GM12878 (cell line): Measurements from ENCODE around the gene SSBP4. TPM values are rescaled to one million over a fixed set of nuclear protein-coding genes. Genes with fewer than 3 reads are reported as not detected.
"Not testable (repeated sequence)": the region's sequence is repeated elsewhere in the genome, so short reads cannot be mapped to it uniquely, and the experiment has no call there.

Source experiments
- ATAC-seq: fragments of 200-7000 bp; cut with Tn5 transposase; 3 replicates; pipeline ENCODE4 v1.9.1; 2020; ENCODE audit warnings: mild to moderate bottlenecking, moderate library complexity
- BruUV-seq: library from RNA; stranded (reverse); fragments of 400-500 nt; replicated peaks from 2 replicates; lab custom pipeline; 2021; lab: Mats Ljungman, UMichigan
- CTCF ChIA-PET: fragments of 300-600 bp; sonication (Branson Sonifier 250); formaldehyde crosslinking; extraction: SDS; loops from one replicate; lab custom pipeline; 2021; ENCODE audit warnings: inconsistent platforms; lab: Yijun Ruan, JAX
- POLR2A ChIA-PET: fragments of 350-600 bp; formaldehyde crosslinking; extraction: SDS; loops from one replicate; lab custom pipeline; 2021; ENCODE audit warnings: inconsistent platforms; lab: Charles Lee
- RAD21 ChIA-PET: fragments of 300-600 bp; sonication (Branson Sonifier 250); formaldehyde crosslinking; loops from one replicate; lab custom pipeline; 2023; ENCODE audit warnings: antibody characterized with exemption; ENCODE audit not compliant: unreplicated experiment; lab: Charles Lee
- SMC1A ChIA-PET: fragments of 300-600 bp; sonication (Branson Sonifier 250); formaldehyde crosslinking; loops from one replicate; lab custom pipeline; 2023; ENCODE audit not compliant: unreplicated experiment, uncharacterized antibody; lab: Charles Lee
- DNase-seq: peaks from one replicate; pipeline ENCODE4 v3.0.0-alpha.2; 2011; ENCODE audit warnings: low read depth, low spot score
- FAIRE-seq: peaks from 3 replicates; lab custom pipeline; 2011; peaks lifted over from hg19 to GRCh38; lab: Jason Lieb, UNC
- H2AFZ ChIP-seq: 2 replicates; pipeline ENCODE4 v1.6.0; 2011; ENCODE audit warnings: low read depth, low read length, control low read depth; ENCODE audit not compliant: control insufficient read depth
- H3K27ac ChIP-seq: 2 replicates; pipeline ENCODE4 v1.5.1; 2011; ENCODE audit warnings: control low read depth; ENCODE audit not compliant: control insufficient read depth, insufficient read depth
- H3K27me3 ChIP-seq, 2 experiments: replicated peaks in 1 of 2; 2 replicates each; pipeline versions ENCODE4 v1.6.0 to v1.6.1; 2011; ENCODE audit warnings: low read length in 1 of 2; ENCODE audit not compliant: control insufficient read depth in 2 of 2, insufficient read depth in 2 of 2
- H3K36me3 ChIP-seq, 2 experiments: 2 replicates each; pipeline ENCODE4 v1.5.1; 2011; ENCODE audit warnings: low read length in 1 of 2; ENCODE audit not compliant: control insufficient read depth in 2 of 2, insufficient read depth in 2 of 2
- H3K4me1 ChIP-seq: 2 replicates; pipeline ENCODE4 v1.6.1; 2011; ENCODE audit warnings: mild to moderate bottlenecking, low read length, moderate library complexity, mixed read lengths; ENCODE audit not compliant: control insufficient read depth, insufficient read depth
- H3K4me2 ChIP-seq: 2 replicates; pipeline ENCODE4 v1.6.0; 2011; ENCODE audit warnings: control low read depth; ENCODE audit not compliant: control insufficient read depth, insufficient read depth
- H3K4me3 ChIP-seq: fragments of 200-600 bp; sonication (generic); 2 replicates; pipeline ENCODE4 v1.5.1; 2016
- H3K79me2 ChIP-seq: 2 replicates; pipeline ENCODE4 v1.6.0; 2011; ENCODE audit warnings: low read length; ENCODE audit not compliant: control insufficient read depth, insufficient read depth
- H3K9ac ChIP-seq: 2 replicates; pipeline ENCODE4 v1.8.0; 2011; ENCODE audit warnings: low read length, control low read depth, mixed read lengths; ENCODE audit not compliant: control insufficient read depth, insufficient read depth
- H3K9me3 ChIP-seq: replicated peaks from 3 replicates; pipeline ENCODE4 v1.5.1; 2011; ENCODE audit warnings: mild to moderate bottlenecking, low read length; ENCODE audit not compliant: control insufficient read depth, insufficient read depth
- H4K20me1 ChIP-seq: 2 replicates; pipeline ENCODE4 v1.6.0; 2011; ENCODE audit not compliant: control insufficient read depth, insufficient read depth
- ATF7 ChIP-seq: fragments of 450-650 bp; IDR thresholded peaks from 2 replicates; pipeline ENCODE4 v1.6.1; 2016; ENCODE audit warnings: low read depth, mild to moderate bottlenecking
- MLLT1 ChIP-seq: fragments of 450-650 bp; IDR thresholded peaks from 2 replicates; pipeline ENCODE4 v1.6.1; 2016; ENCODE audit warnings: mild to moderate bottlenecking
- TCF12 ChIP-seq: IDR thresholded peaks from 2 replicates; pipeline ENCODE4 v1.6.1; 2011; ENCODE audit warnings: low read depth, mild to moderate bottlenecking, low read length
- ZNF687 ChIP-seq: fragments of 450-650 bp; IDR thresholded peaks from 2 replicates; pipeline ENCODE4 v1.6.1; 2017; ENCODE audit warnings: mild to moderate bottlenecking, moderate library complexity
- WGBS: methylation state at CpG from one replicate; pipeline ENCODE4 v1.1.6; 2016; ENCODE audit warnings: low lambda C conversion rate; ENCODE audit not compliant: insufficient replicate concordance, insufficient coverage; ENCODE audit errors: missing lambda C conversion rate; 5-methylcytosine and 5-hydroxymethylcytosine counted together
- in situ Hi-C: fragments of 300-500 bp; cut with MboI; formaldehyde crosslinking; loops from 9 replicates; pipeline ENCODE4 v1.14.3; 2018; ENCODE audit warnings: mixed read lengths
- intact Hi-C: fragments of 100-400 bp; cut with micrococcal nuclease; formaldehyde crosslinking; loops from one replicate; pipeline ENCODE4 v1.14.2; 2022; ENCODE audit not compliant: unreplicated experiment
- polyA plus RNA-seq, 11 experiments: library from polyadenylated mRNA; depleted of rRNA in 4 of 11; unstranded in 6 of 11; stranded (reverse) in 5 of 11; fragments of >200 nt; fragmentation: Nextera tagmentation in 4 of 11; fragmentation: Illumina TruSeq in 1 of 11; extraction: Ambion mirVana in 4 of 11; extraction: Trizol in 1 of 11; gene quantifications; 1 replicate in 1 of 11; 2 replicates in 10 of 11; pipeline versions ENCODE4 v1.2.1 to v1.2.3, GENCODE V29; 2011 to 2016; ENCODE audit warnings: inconsistent platforms in 2 of 11, missing spikeins in 2 of 11, low read depth in 1 of 11
- total RNA-seq, 4 experiments: library from RNA; depleted of rRNA in 3 of 4; stranded (reverse); fragments of >200 nt in 3 of 4; fragmentation: Illumina TruSeq in 1 of 4; extraction: Trizol in 1 of 4; gene quantifications; 2 replicates each; pipeline versions ENCODE4 v1.2.1 to v1.2.3, GENCODE V29; 2013 to 2021

SSBP4 gene
- total and polyA plus RNA-seq, 10 of the 15 experiments (the other 5 are each of a cell fraction or from before 2014, with no cell fraction given), result 0.37 to 150 (median 38.9) TPM

GRCh38 chr19:18401580-18402112 is 17.6 kb upstream of the SSBP4 start (continued):
- TF ChIP-seq ZNF687 (peak; percentile 77), ATF7 (0 out of 2 replicates have a peak, but pooled peaks have one; percentile 12), TCF12 (peak; percentile 53; the same call in 1 of the 2 replicates)

- H3K4me2 ChIP-seq, intact Hi-C loops, H3K27ac ChIP-seq, in situ Hi-C loops, ATAC-seq, H3K27me3 ChIP-seq, H3K9ac ChIP-seq, H3K79me2 ChIP-seq, H3K36me3 ChIP-seq, FAIRE-seq, H4K20me1 ChIP-seq, H3K4me3 ChIP-seq, DNase-seq, BruUV-seq, H3K9me3 ChIP-seq: not testable (repeated sequence)
- ChIA-PET SMC1A (interaction anchor here (0.8 kb wide), 1 partner anchor 9 kb away, joined by 4 read pairs; no protein-coding TSS in a partner anchor), POLR2A (interaction anchor here (1.4 to 3.0 kb wide), 2 partner anchors 28 to 122 kb away, joined by 5 to 20 read pairs; partner anchors contain the start of gene JUND), CTCF (interaction anchor here (2.3 to 5.8 kb wide), 2 partner anchors 8 to 12 kb away, joined by 22 to 67 read pairs; no protein-coding TSS in a partner anchor), RAD21 (interaction anchor here (0.7 to 1.8 kb wide), 5 partner anchors 13 to 123 kb away, joined by 3 to 9 read pairs (median 4); no protein-coding TSS in a partner anchor)
- Histone ChIP-seq H3K4me1 (peaks cover 15% of the 10 kb centered on the region), H2AFZ (peak overlapping the region; percentile 4; the same call in 1 of the 2 replicates)
- WGBS, result 63% methylated on average over 18 of the region's 18 CpGs
- TF ChIP-seq MLLT1, result peak; percentile 97
Observed at GRCh38 chr19:18402455-18403248, 16.5 kb upstream of the SSBP4 start.

GRCh38 chr19:18405754-18406153 is 13.4 kb upstream of the SSBP4 start:
- H4K20me1 ChIP-seq, H3K27me3 ChIP-seq, H3K9me3 ChIP-seq, SMC1A ChIA-PET, H3K4me3 ChIP-seq, H3K79me2 ChIP-seq, FAIRE-seq, H3K36me3 ChIP-seq, H3K9ac ChIP-seq, DNase-seq, H3K4me2 ChIP-seq, intact Hi-C loops, ATAC-seq, BruUV-seq, H3K27ac ChIP-seq, H2AFZ ChIP-seq: not testable (repeated sequence)
- H3K4me1 ChIP-seq, result peaks cover 26% of the 10 kb centered on the region
- RAD21 ChIA-PET, result interaction anchor here (1.2 to 2.1 kb wide), 2 partner anchors 16 to 57 kb away, joined by 3 to 5 read pairs; no protein-coding TSS in a partner anchor
- in situ Hi-C loops, result loop anchor here (5.0 kb wide), 2 partner anchors 63 to 128 kb away; partner anchors contain the start of gene PGPEP1
- CTCF ChIA-PET, result interaction anchor here (7.7 kb wide), 1 partner anchor 16 kb away, joined by 144 read pairs; the partner anchor contains the start of gene GDF15
- POLR2A ChIA-PET, result interaction anchor here (0.6 kb wide), 1 partner anchor 116 kb away, joined by 6 read pairs; no protein-coding TSS in a partner anchor
- WGBS, result 81% methylated on average over 10 of the region's 11 CpGs
